HepG2 (cell line): ENCODE measurements around the gene TPM2. TPM values are rescaled to one million over a fixed set of nuclear protein-coding genes. Genes with fewer than 3 reads are reported as not detected.

Experiments
- ATAC-seq: fragments of 200-7000 bp; cut with Tn5 transposase; 3 replicates; pipeline ENCODE4 v1.9.1; 2020; ENCODE audit warnings: mild to moderate bottlenecking, moderate library complexity
- BruUV-seq: library from RNA; stranded (reverse); fragments of 400-500 nt; replicated peaks from 2 replicates; lab custom pipeline; 2021; lab: Mats Ljungman, UMichigan
- CTCF ChIA-PET: fragments of 300-600 bp; formaldehyde crosslinking; extraction: SDS; loops from one replicate; lab custom pipeline; 2021; ENCODE audit warnings: low total read pairs, inconsistent platforms, low intra/inter-chr PET ratio; lab: Yijun Ruan, JAX
- POLR2A ChIA-PET: fragments of 350-600 bp; sonication (Branson Sonifier 250); formaldehyde crosslinking; loops from one replicate; lab custom pipeline; 2020; ENCODE audit warnings: antibody characterized with exemption, inconsistent platforms; lab: Yijun Ruan, JAX
- DNase-seq: peaks from one replicate; pipeline ENCODE4 v3.0.0-alpha.2; 2015; ENCODE audit warnings: low spot score
- FAIRE-seq: peaks from 3 replicates; lab custom pipeline; 2011; peaks lifted over from hg19 to GRCh38; lab: Jason Lieb, UNC
- H2AFZ ChIP-seq: one replicate; pipeline ENCODE4 v1.6.1; 2011; ENCODE audit warnings: low read length, inconsistent platforms
- H3K27ac ChIP-seq: fragments of 300-600 bp; 3 replicates; pipeline ENCODE4 v1.8.0; 2011; ENCODE audit warnings: mixed run types, mild to moderate bottlenecking, mixed read lengths, low read length, inconsistent platforms; ENCODE audit not compliant: insufficient read depth; ENCODE audit errors: extremely low read length
- H3K27me3 ChIP-seq, 2 experiments: fragments of 200-600 bp in 1 of 2; 2 replicates in 1 of 2; 3 replicates in 1 of 2; pipeline versions ENCODE4 v1.6.0 to v1.8.0; 2011; ENCODE audit warnings: low read length in 2 of 2, mild to moderate bottlenecking in 2 of 2, moderate library complexity in 2 of 2, inconsistent platforms in 1 of 2; ENCODE audit not compliant: insufficient read depth in 2 of 2, control insufficient read depth in 1 of 2
- H3K36me3 ChIP-seq, 2 experiments: fragments of 200-600 bp in 1 of 2; replicated peaks in 1 of 2; 2 replicates in 1 of 2; 3 replicates in 1 of 2; pipeline versions ENCODE4 v1.5.1 to v1.8.0; 2011; ENCODE audit warnings: low read length in 2 of 2, inconsistent platforms in 1 of 2; ENCODE audit not compliant: insufficient read depth in 2 of 2, control insufficient read depth in 1 of 2
- H3K4me1 ChIP-seq: 2 replicates; pipeline ENCODE4 v1.5.1; 2012; ENCODE audit warnings: low read length, inconsistent platforms; ENCODE audit not compliant: insufficient read depth
- H3K4me2 ChIP-seq: 2 replicates; pipeline ENCODE4 v1.6.0; 2011; ENCODE audit warnings: low read depth, low read length, inconsistent platforms
- H3K4me3 ChIP-seq, 3 experiments: fragments of 200-600 bp in 1 of 3; sonication (generic), shearing (Covaris generic) in 1 of 3; replicated peaks in 1 of 3; 2 replicates each; pipeline ENCODE4 v1.5.1; 2011 to 2016; ENCODE audit warnings: low read length in 3 of 3, inconsistent platforms in 2 of 3, low read depth in 2 of 3, mild to moderate bottlenecking in 2 of 3, control low read depth in 1 of 3, mixed read lengths in 1 of 3; ENCODE audit not compliant: insufficient read depth in 1 of 3
- H3K79me2 ChIP-seq: one replicate; pipeline ENCODE4 v1.6.1; 2011; ENCODE audit warnings: low read length, inconsistent platforms; ENCODE audit not compliant: insufficient read depth
- H3K9ac ChIP-seq: 2 replicates; pipeline ENCODE4 v1.6.0; 2011; ENCODE audit warnings: mild to moderate bottlenecking, low read depth, low read length, inconsistent platforms; ENCODE audit not compliant: insufficient read depth
- H3K9me3 ChIP-seq: 2 replicates; pipeline ENCODE4 v1.5.1; 2012; ENCODE audit warnings: mild to moderate bottlenecking, low read length
- H4K20me1 ChIP-seq: 2 replicates; pipeline ENCODE4 v1.6.0; 2011; ENCODE audit warnings: inconsistent platforms, mild to moderate bottlenecking, low read length, moderate library complexity; ENCODE audit not compliant: insufficient read depth
- AGO1 ChIP-seq: fragments of 200-400 bp; formaldehyde crosslinking; IDR thresholded peaks from 2 replicates; pipeline ENCODE4 v1.6.1; 2017; ENCODE audit warnings: mild to moderate bottlenecking, low read depth, low read length, moderate library complexity; ENCODE audit not compliant: poor library complexity, severe bottlenecking
- ATM ChIP-seq: fragments of 450-650 bp; IDR thresholded peaks from 2 replicates; pipeline ENCODE4 v1.7.1; 2017; ENCODE audit warnings: mild to moderate bottlenecking, borderline replicate concordance
- EEA1 ChIP-seq: sonication (generic); formaldehyde crosslinking; IDR thresholded peaks from 2 replicates; pipeline ENCODE4 v1.5.1; 2020; ENCODE audit warnings: mild to moderate bottlenecking, missing genetic modification reagents, borderline replicate concordance
- HOMEZ ChIP-seq: IDR thresholded peaks from 2 replicates; pipeline ENCODE4 v1.6.1; 2016; ENCODE audit warnings: low read depth
- IRF9 ChIP-seq: sonication (generic); formaldehyde crosslinking; IDR thresholded peaks from 2 replicates; pipeline ENCODE4 v1.8.0; 2022; ENCODE audit warnings: missing genetic modification reagents, mild to moderate bottlenecking, borderline replicate concordance
- ISX ChIP-seq: sonication (generic); formaldehyde crosslinking; conservative IDR thresholded peaks from 2 replicates; pipeline ENCODE4 v1.5.0; 2020; ENCODE audit warnings: missing genetic modification reagents
- NFRKB ChIP-seq: fragments of 450-650 bp; IDR thresholded peaks from 2 replicates; pipeline ENCODE4 v1.6.1; 2017
- NR0B2 ChIP-seq: sonication (generic); formaldehyde crosslinking; IDR thresholded peaks from 2 replicates; pipeline ENCODE4 v1.4.0; 2020; ENCODE audit warnings: mild to moderate bottlenecking, missing genetic modification reagents
- TGIF2 ChIP-seq: IDR thresholded peaks from 2 replicates; pipeline ENCODE4 v1.6.1; 2016; ENCODE audit warnings: control low read depth, missing compliant biosample characterization
- YEATS2 ChIP-seq: sonication (generic); formaldehyde crosslinking; IDR thresholded peaks from 2 replicates; pipeline ENCODE4 v1.4.0; 2020; ENCODE audit warnings: missing genetic modification reagents, borderline replicate concordance
- ZFP41 ChIP-seq: sonication (generic); formaldehyde crosslinking; IDR thresholded peaks from 2 replicates; pipeline ENCODE4 v1.4.0; 2020; ENCODE audit warnings: mild to moderate bottlenecking, missing genetic modification reagents, borderline replicate concordance
- ZNF33B ChIP-seq: sonication (generic); formaldehyde crosslinking; IDR thresholded peaks from 2 replicates; pipeline ENCODE4 v1.5.1; 2020; ENCODE audit warnings: mild to moderate bottlenecking, missing genetic modification reagents
- ZNF484 ChIP-seq: sonication (generic); formaldehyde crosslinking; IDR thresholded peaks from 2 replicates; pipeline ENCODE4 v1.5.1; 2020; ENCODE audit warnings: mild to moderate bottlenecking, low read depth, missing genetic modification reagents, borderline replicate concordance
- ZNF552 ChIP-seq: sonication (generic); formaldehyde crosslinking; IDR thresholded peaks from 2 replicates; pipeline ENCODE4 v1.9.0; 2022; ENCODE audit warnings: missing genetic modification reagents, mild to moderate bottlenecking, borderline replicate concordance
- ZNF724P ChIP-seq: sonication (generic); formaldehyde crosslinking; IDR thresholded peaks from 2 replicates; pipeline ENCODE4 v1.8.0; 2022; ENCODE audit warnings: missing genetic modification reagents, borderline replicate concordance
- WGBS: methylation state at CpG from one replicate; pipeline ENCODE4 v1.1.6; 2017; ENCODE audit warnings: low lambda C conversion rate; 5-methylcytosine and 5-hydroxymethylcytosine counted together
- in situ Hi-C: cut with HindIII; loops from 2 replicates; pipeline ENCODE4 v1.10.0; 2017; ENCODE audit warnings: low pct_unique_long_range_greater_than_20kb; ENCODE audit not compliant: extremely low pct_ligation_motif_present
- intact Hi-C: fragments of 100-400 bp; cut with micrococcal nuclease; formaldehyde crosslinking; loops from one replicate; pipeline ENCODE4 v1.10.0; 2022; ENCODE audit not compliant: unreplicated experiment
- polyA plus RNA-seq, 8 experiments: library from polyadenylated mRNA; depleted of rRNA in 3 of 8; stranded (reverse) in 7 of 8; unstranded in 1 of 8; fragments of >200 nt; fragmentation: Illumina TruSeq in 4 of 8; extraction: Trizol in 4 of 8; gene quantifications; 2 replicates each; pipeline versions ENCODE4 v1.2.1 to v1.2.3, GENCODE V29; 2011 to 2016; ENCODE audit warnings: low read depth in 4 of 8, missing spikeins in 1 of 8, mixed read lengths in 1 of 8; ENCODE audit not compliant: insufficient read depth in 1 of 8
- total RNA-seq, 5 experiments: library from RNA; depleted of rRNA; stranded (reverse); fragments of >200 nt; fragmentation: Illumina TruSeq; extraction: Trizol; gene quantifications; 2 replicates each; pipeline ENCODE4 v1.2.3, GENCODE V29; 2016; ENCODE audit warnings: low read depth in 1 of 5

Gene TPM2
- total and polyA plus RNA-seq, 2 of the 13 experiments (the other 11 are each of a cell fraction or from before 2014, with no cell fraction given): 3.1 to 10.7 TPM

GRCh38 chr9:35734096-35734495, 44.4 kb upstream of the TPM2 start:
- Histone ChIP-seq H3K27ac (no peak overlapping the region), H3K9ac (no peak overlapping the region), H3K9me3 (no peaks in the 10 kb centered on the region), H2AFZ (no peak overlapping the region), H3K36me3 (peaks cover 26 to 50% of the 10 kb centered on the region in 2 experiments), H3K4me3 (no peak overlapping the region), H4K20me1 (peaks cover 19% of the 10 kb centered on the region), H3K4me2 (no peak overlapping the region), H3K79me2 (peaks cover 38% of the 10 kb centered on the region)
- ChIA-PET CTCF (no interaction called here), POLR2A (interaction anchor here (3.1 kb wide), 1 partner anchor 13 kb away, joined by 43 read pairs; the partner anchor contains the start of genes GBA2 and RGP1)
- WGBS: 89% methylated on average over 3 of the region's 3 CpGs
- in situ Hi-C loops: no loop called here
- DNase-seq: no peak
- intact Hi-C loops: loop anchor here (5.0 to 10.0 kb wide), 2 partner anchors 93 to 239 kb away; partner anchors contain the start of genes FAM221B, RUSC2 and TMEM8B
- no TSS peak for BruUV-seq
- no peak for FAIRE-seq
- no peak for TF ChIP-seq AGO1
- TF ChIP-seq EEA1: no peak
- no peak for TF ChIP-seq ISX (CRISPR knock-in tag)
- no peak for TF ChIP-seq ZFP41 (CRISPR knock-in tag)
- no peak for TF ChIP-seq NR0B2
- no peak for TF ChIP-seq NFRKB
- no peak for TF ChIP-seq TGIF2 (CRISPR knock-in tag)
- no peak for TF ChIP-seq HOMEZ (CRISPR knock-in tag)
- no peak for TF ChIP-seq ATM
- no peak for TF ChIP-seq ZNF724P
- TF ChIP-seq ZNF552 (CRISPR knock-in tag): no peak
- no peak for TF ChIP-seq ZNF484 (CRISPR knock-in tag)
- no peak for TF ChIP-seq IRF9 (CRISPR knock-in tag)
- TF ChIP-seq ZNF33B (CRISPR knock-in tag): no peak
- TF ChIP-seq YEATS2 (CRISPR knock-in tag): no peak
- TF ChIP-seq, all 625 proteins: peak for 0
- no peak for ATAC-seq
- Histone ChIP-seq H3K4me1 (peaks cover 35% of the 10 kb centered on the region), H3K27me3 (no peaks in the 10 kb centered on the region; a peak in 1 of 5 replicates)
